Rectal smooth muscle tissue (tissue), 1 donor: ENCODE results near the gene ZNF726.
"Not testable (repeated sequence)": the region's sequence is repeated elsewhere in the genome, so short reads cannot be mapped to it uniquely, and the experiment has no call there.

Experiments used
- H3K27ac ChIP-seq: one replicate; pipeline ENCODE4 v1.7.0; 2013; ENCODE audit warnings: low read depth, low read length, inconsistent platforms
- H3K27me3 ChIP-seq: one replicate; pipeline ENCODE4 v1.7.0; 2013; ENCODE audit warnings: low read length; ENCODE audit not compliant: control insufficient read depth, insufficient read depth
- H3K36me3 ChIP-seq: one replicate; pipeline ENCODE4 v1.7.0; 2013; ENCODE audit warnings: low read length; ENCODE audit not compliant: control insufficient read depth, insufficient read depth
- H3K4me1 ChIP-seq: one replicate; pipeline ENCODE4 v1.7.0; 2013; ENCODE audit warnings: low read length; ENCODE audit not compliant: control insufficient read depth, insufficient read depth
- H3K4me3 ChIP-seq: one replicate; pipeline ENCODE4 v1.7.0; 2013; ENCODE audit warnings: low read length
- H3K9ac ChIP-seq: one replicate; pipeline ENCODE4 v1.7.0; 2013; ENCODE audit warnings: low read length

Gene ZNF726

DNA sequence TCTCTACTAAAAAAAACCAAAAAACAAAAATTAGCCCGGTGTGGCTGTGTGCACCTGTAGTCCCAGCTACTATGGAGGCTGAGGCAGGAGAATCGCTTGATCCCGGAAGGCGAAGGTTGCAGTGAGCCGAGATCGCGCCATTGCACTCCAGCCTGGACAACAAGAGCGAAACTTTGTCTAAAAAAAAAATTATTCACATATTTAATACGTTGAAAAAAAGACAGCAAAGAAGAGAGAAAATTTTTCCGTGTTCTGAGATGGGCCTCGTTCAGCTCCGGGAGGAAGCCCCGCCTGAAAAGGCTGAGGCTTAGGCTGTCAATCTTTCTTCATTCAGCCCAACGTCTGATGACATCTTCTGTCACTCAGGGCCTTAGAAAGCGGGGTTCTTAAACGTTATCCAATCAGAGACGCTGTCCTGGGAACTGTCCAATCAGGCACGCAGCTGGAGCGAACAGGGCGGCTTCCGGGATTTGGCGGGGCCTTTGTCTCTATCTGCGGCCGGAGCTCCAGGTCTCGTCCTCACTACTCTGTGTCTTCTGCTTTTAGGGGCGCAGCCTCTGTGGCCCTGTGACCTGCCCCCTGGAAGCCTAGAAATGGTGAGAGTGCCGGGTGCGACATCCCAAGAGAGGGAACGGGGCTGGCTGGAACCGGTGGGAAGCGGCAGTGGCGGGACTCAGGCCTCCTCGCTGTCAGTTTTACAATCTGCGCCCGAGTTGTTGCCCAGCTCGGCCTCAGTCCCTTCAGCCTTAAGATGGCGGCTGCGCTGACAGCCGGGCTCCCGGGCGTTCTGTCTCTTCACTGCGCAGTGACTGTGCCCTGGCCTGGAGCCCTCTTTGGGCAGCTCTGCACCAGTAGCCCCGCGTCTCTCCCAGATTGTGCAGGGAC is at the start of gene ZNF726:
Gene ZNF726, plus strand, starts transcription at position 485 of the 885 bp plus-strand sequence. Its CDS starts 109 bp downstream, at position 594.
- Histone ChIP-seq H3K4me1 (no peaks in the 10 kb centered on the region), H3K4me3 (peak within 1 kb of the TSS; percentile 79), H3K9ac (no peak within 1 kb of the TSS), H3K27me3 (no peaks in the 10 kb centered on the region), H3K27ac (no peak within 1 kb of the TSS), H3K36me3 (no peaks in the 10 kb centered on the region)

GRCh38 chr19:23867895-23868294 is 46.8 kb upstream of the ZNF726 start:
- no peak overlapping the region for H3K9ac ChIP-seq
- no peaks in the 10 kb centered on the region for H3K4me1 ChIP-seq
- no peaks in the 10 kb centered on the region for H3K27me3 ChIP-seq
- H3K27ac ChIP-seq: no peak overlapping the region
- no peaks in the 10 kb centered on the region for H3K36me3 ChIP-seq
- H3K4me3 ChIP-seq: no peak overlapping the region

DNA sequence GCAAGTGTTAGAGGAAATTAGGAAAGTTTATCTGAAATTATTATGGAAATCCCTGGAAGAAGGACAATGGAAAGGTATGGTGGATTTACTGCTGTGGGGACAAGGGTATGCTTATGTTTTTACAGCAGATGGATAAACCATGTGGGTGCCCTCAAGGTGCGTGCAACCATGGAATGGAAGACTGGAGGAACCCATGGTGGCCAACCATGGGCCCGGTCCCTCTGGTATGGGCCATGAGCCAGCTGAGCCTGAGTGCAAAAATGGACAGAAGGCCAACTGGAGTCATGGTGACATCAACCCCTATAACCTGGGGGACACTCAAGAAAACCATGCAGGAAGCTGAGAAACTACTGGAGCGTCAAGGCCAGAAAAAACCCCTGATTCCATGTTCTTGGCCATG is 46.1 kb upstream of the ZNF726 start:
- H3K36me3 ChIP-seq: no peaks in the 10 kb centered on the region
- H3K4me3 ChIP-seq: no peak overlapping the region
- no peak overlapping the region for H3K27ac ChIP-seq
- H3K4me1 ChIP-seq: no peaks in the 10 kb centered on the region
- no peaks in the 10 kb centered on the region for H3K27me3 ChIP-seq
- no peak overlapping the region for H3K9ac ChIP-seq

GRCh38 chr19:23872282-23872919 is 42.3 kb upstream of the ZNF726 start:
- Histone ChIP-seq H3K4me1 (no peaks in the 10 kb centered on the region), H3K27ac (no peak overlapping the region), H3K9ac (no peak overlapping the region), H3K4me3 (no peak overlapping the region), H3K36me3 (no peaks in the 10 kb centered on the region), H3K27me3 (no peaks in the 10 kb centered on the region)

- Histone ChIP-seq H3K9ac (no peak overlapping the region), H3K36me3 (no peaks in the 10 kb centered on the region), H3K4me1 (no peaks in the 10 kb centered on the region), H3K4me3 (no peak overlapping the region), H3K27me3 (no peaks in the 10 kb centered on the region), H3K27ac (no peak overlapping the region)
Observed at GRCh38 chr19:23876261-23876660, 38.4 kb upstream of the ZNF726 start.

DNA sequence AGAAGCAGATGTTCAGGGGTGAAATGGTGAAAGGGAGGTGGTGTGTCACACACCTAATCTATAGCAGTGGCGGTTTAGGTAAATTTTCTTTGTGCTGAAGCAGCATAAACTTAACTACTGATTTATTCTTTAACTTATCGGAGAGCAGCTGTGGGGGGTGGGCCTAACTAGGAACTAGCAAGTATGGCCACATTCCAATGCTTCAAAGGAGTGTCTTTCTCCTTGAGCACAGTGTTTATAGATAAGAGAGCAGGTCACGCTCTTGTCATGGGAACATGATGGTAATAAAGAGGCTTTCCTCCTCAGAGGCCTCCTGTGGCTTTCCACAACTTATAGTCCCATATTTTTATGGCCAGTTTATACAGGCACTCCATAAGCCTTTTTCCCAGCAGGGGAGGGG is 37.9 kb upstream of the ZNF726 start:
- H3K9ac ChIP-seq, H3K36me3 ChIP-seq, H3K27ac ChIP-seq, H3K4me1 ChIP-seq, H3K4me3 ChIP-seq, H3K27me3 ChIP-seq: not testable (repeated sequence)

- H3K27ac ChIP-seq: no peak overlapping the region
- H3K36me3 ChIP-seq: no peaks in the 10 kb centered on the region
- no peaks in the 10 kb centered on the region for H3K4me1 ChIP-seq
- no peak overlapping the region for H3K4me3 ChIP-seq
- no peaks in the 10 kb centered on the region for H3K27me3 ChIP-seq
- no peak overlapping the region for H3K9ac ChIP-seq
Observed at GRCh38 chr19:23882493-23882892, 32.2 kb upstream of the ZNF726 start.

DNA sequence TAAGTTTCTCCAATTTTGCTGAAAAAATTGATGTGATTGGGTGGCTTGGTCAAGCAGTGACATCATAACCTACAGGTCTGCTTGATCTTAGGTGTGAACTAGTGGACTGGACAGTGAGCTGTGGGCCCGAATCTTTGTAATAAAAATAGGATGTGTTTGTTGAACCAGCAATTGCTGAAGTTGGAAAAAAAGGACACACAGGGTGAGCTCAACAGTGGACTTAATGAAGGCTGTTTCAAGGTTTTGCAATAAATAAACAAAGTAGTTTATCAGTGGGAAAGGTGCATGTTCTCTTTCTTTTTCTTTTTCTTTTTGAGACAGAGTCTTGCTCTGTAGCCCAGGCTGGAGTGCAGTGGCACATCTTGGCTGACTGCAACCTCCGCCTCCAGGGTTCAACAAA is 30.3 kb upstream of the ZNF726 start:
- Histone ChIP-seq H3K4me1 (no peaks in the 10 kb centered on the region), H3K27ac (no peak overlapping the region), H3K27me3 (no peaks in the 10 kb centered on the region), H3K9ac (no peak overlapping the region), H3K4me3 (no peak overlapping the region), H3K36me3 (no peaks in the 10 kb centered on the region)

DNA sequence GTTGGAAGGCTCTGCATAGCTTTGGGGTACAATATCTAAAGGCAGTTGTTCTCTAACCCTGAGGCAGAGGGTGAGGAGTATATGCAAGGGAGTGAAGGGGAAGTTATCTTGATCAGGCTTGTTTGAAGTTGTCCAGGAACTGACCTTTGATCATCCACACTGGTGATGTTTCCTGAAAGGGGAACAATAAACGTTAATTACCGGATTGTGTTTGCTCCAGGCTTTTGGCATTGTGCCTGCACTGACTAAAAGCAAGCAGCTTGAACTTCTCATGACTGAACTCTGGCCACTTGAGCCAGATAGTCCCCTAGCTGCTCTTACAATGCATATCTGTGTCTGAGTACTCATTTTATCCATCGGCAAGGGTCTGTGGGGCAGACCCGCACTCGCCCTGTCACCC is 27.0 kb upstream of the ZNF726 start:
- Histone ChIP-seq H3K36me3 (no peaks in the 10 kb centered on the region), H3K4me1 (no peaks in the 10 kb centered on the region), H3K9ac (no peak overlapping the region), H3K27ac (no peak overlapping the region), H3K4me3 (no peak overlapping the region), H3K27me3 (no peaks in the 10 kb centered on the region)

DNA sequence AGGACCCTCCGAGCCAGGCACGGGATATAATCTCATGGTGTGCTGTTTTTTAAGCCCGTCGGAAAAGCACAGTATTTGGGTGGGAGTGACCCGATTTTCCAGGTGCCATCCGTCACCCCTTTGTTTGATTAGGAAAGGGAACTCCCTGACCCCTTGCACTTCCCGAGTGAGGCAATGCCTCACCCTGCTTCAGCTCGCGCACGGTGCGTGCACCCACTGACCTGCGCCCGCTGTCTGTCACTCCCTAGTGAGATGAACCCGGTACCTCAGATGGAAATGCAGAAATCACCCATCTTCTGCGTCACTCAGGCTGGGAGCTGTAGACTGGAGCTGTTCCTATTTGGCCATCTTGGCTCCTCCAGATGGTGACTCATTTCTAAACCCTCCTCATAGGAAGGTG is 18.6 kb upstream of the ZNF726 start:
- H3K27me3 ChIP-seq, H3K4me1 ChIP-seq, H3K27ac ChIP-seq, H3K36me3 ChIP-seq, H3K4me3 ChIP-seq, H3K9ac ChIP-seq: not testable (repeated sequence)

- Histone ChIP-seq H3K36me3 (no peaks in the 10 kb centered on the region), H3K27ac (no peak overlapping the region), H3K27me3 (no peaks in the 10 kb centered on the region), H3K4me3 (no peak overlapping the region), H3K9ac (no peak overlapping the region), H3K4me1 (no peaks in the 10 kb centered on the region)
Observed at GRCh38 chr19:23896912-23897311, 17.8 kb upstream of the ZNF726 start.

- H3K4me3 ChIP-seq: no peak overlapping the region
- no peaks in the 10 kb centered on the region for H3K27me3 ChIP-seq
- H3K27ac ChIP-seq: no peak overlapping the region
- H3K4me1 ChIP-seq: no peaks in the 10 kb centered on the region
- no peaks in the 10 kb centered on the region for H3K36me3 ChIP-seq
- no peak overlapping the region for H3K9ac ChIP-seq
Observed at GRCh38 chr19:23901360-23901759, 13.3 kb upstream of the ZNF726 start.

- no peaks in the 10 kb centered on the region for H3K4me1 ChIP-seq
- H3K4me3 ChIP-seq: no peak overlapping the region
- H3K9ac ChIP-seq: no peak overlapping the region
- no peaks in the 10 kb centered on the region for H3K27me3 ChIP-seq
- H3K27ac ChIP-seq: no peak overlapping the region
- no peaks in the 10 kb centered on the region for H3K36me3 ChIP-seq
Observed at GRCh38 chr19:23904406-23904805, 10.3 kb upstream of the ZNF726 start.
